Measurements from ENCODE around the gene KLHL24. TPM values are rescaled to one million over a fixed set of nuclear protein-coding genes. Genes with fewer than 3 reads are reported as not detected.

Gene KLHL24
- total and polyA plus RNA-seq, 2 of the 4 experiments (the other 2 are of a cell fraction), result 5.7 to 25.6 TPM

DNA sequence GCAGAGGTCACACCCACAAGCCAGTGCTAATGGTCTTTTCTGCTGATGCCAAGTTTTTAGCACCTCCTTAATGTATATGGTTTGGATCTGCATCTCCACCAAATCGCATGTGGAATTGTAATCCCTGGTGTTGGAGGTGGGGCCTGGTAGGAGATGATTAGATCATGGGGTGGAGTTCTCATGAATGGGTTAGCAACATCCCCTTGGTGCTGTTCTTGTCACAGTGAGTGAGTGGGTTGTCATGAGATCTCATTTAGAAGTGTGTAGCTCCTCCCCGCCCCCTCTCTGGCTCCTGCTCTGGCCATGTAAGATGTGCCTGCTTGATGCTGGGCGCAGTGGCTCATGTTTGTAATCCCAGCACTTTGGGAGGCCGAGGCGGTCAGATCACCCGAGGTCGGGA, 42.6 kb upstream of the KLHL24 start:
- Histone ChIP-seq H3K9me1 (ENCODE audit: insufficient read depth, low read length) (no peaks in the 10 kb centered on the region), H2AK5ac (ENCODE audit: low read depth, low read length) (no peak overlapping the region), H4K20me1 (ENCODE audit: insufficient read depth, low read length) (no peaks in the 10 kb centered on the region), H3K4ac (ENCODE audit: low read depth, low read length) (no peak overlapping the region), H3K79me1 (ENCODE audit: low read depth in 1 of 2, low read length in 2 of 2) (no peaks in the 10 kb centered on the region), H3K27me3 (ENCODE audit: control insufficient read depth, insufficient read depth, low read length) (peaks cover 11% of the 10 kb centered on the region), H3K27ac (ENCODE audit: insufficient read depth, low read length) (no peak overlapping the region), H2BK15ac (ENCODE audit: low read depth, low read length) (no peak overlapping the region), H3K9me3 (ENCODE audit: control insufficient read depth, insufficient read depth, low read length) (no peaks in the 10 kb centered on the region), H3K18ac (ENCODE audit: low read depth, low read length) (no peak overlapping the region), H3K4me1 (ENCODE audit: control insufficient read depth, insufficient read depth, low read length) (no peaks in the 10 kb centered on the region), H3K9ac (ENCODE audit: low read depth, low read length) (no peak overlapping the region), H3K4me2 (ENCODE audit: low read depth, low read length) (no peak overlapping the region), H3K56ac (ENCODE audit: extremely low read depth, insufficient read depth, low read length) (no peak overlapping the region), H2AFZ (replicated peaks; ENCODE audit: low read length, poor library complexity) (no peak overlapping the region), H4K91ac (ENCODE audit: insufficient read depth, low read depth, low read length) (no peak overlapping the region), H2AK9ac (replicated peaks; ENCODE audit: low read depth, low read length, poor library complexity) (no peak overlapping the region), H3K23ac (ENCODE audit: low read depth, low read length) (no peak overlapping the region), H4K5ac (ENCODE audit: low read depth, low read length) (no peak overlapping the region), H4K8ac (ENCODE audit: low read depth in 2 of 2, low read length in 2 of 2) (no peak overlapping the region), H2BK120ac (ENCODE audit: low read depth, low read length) (no peak overlapping the region), H3K14ac (replicated peaks; ENCODE audit: low read depth, low read length) (no peak overlapping the region), H2BK5ac (ENCODE audit: low read depth, low read length, poor library complexity, severe bottlenecking) (no peak overlapping the region), H3K4me3 (ENCODE audit: insufficient read depth, low read depth, low read length) (no peak overlapping the region), H2BK20ac (ENCODE audit: low read depth, low read length) (no peak overlapping the region), H3K36me3 (ENCODE audit: control insufficient read depth, insufficient read depth, low read length) (no peaks in the 10 kb centered on the region)
- intact Hi-C loops (cut with micrococcal nuclease), result no loop called here
- no TSS peak for BruUV-seq (replicated peaks)
- ChIA-PET CTCF (interaction anchor here (0.6 kb wide), 1 partner anchor 18 kb away, joined by 3 read pairs; no protein-coding TSS in a partner anchor), POLR2A (ENCODE audit: unreplicated experiment) (no interaction called here)
- WGBS, 2 experiments (ENCODE audit: extremely low coverage in 2 of 2, insufficient read length in 1 of 2), result 75% methylated on average over 5 of the region's 7 CpGs; no CpG with 5 or more reads in 1 of the 2 experiments
- in situ Hi-C loops (cut with MboI; ENCODE audit: low sequenced_read_pairs), result no loop called here
- dilution Hi-C loops (cut with HindIII; ENCODE audit: low sequenced_read_pairs, unreplicated experiment), result no loop called here
- TF ChIP-seq CHD1 (IDR thresholded peaks at IDR 0.05; ENCODE audit: low read depth, low read length) (no peak), BHLHE40 (IDR thresholded peaks at IDR 0.05; ENCODE audit: low read depth, low read length) (no peak), CEBPB (IDR thresholded peaks at IDR 0.05; ENCODE audit: low read depth, low read length) (no peak), RAD21 (IDR thresholded peaks at IDR 0.05; ENCODE audit: low read length) (no peak), RCOR1 (IDR thresholded peaks at IDR 0.05; ENCODE audit: insufficient replicate concordance, low read length) (no peak), MAZ (IDR thresholded peaks at IDR 0.05; ENCODE audit: borderline replicate concordance, low read depth, low read length) (no peak), RFX5 (IDR thresholded peaks at IDR 0.05; ENCODE audit: low read depth, low read length) (no peak), SMC3 (IDR thresholded peaks at IDR 0.05; ENCODE audit: low read depth, low read length) (no peak), MXI1 (IDR thresholded peaks at IDR 0.05; ENCODE audit: borderline replicate concordance, low read depth, low read length) (no peak), FOS (IDR thresholded peaks at IDR 0.05; ENCODE audit: low read depth, low read length) (no peak), POLR2A (IDR thresholded peaks at IDR 0.05; ENCODE audit: low read depth, low read length) (no peak), MAFK (IDR thresholded peaks at IDR 0.05; ENCODE audit: low read depth, low read length) (no peak), NFE2L2 (IDR thresholded peaks at IDR 0.05; ENCODE audit: low read depth, low read length) (no peak)
- TF ChIP-seq, protein P1, sequence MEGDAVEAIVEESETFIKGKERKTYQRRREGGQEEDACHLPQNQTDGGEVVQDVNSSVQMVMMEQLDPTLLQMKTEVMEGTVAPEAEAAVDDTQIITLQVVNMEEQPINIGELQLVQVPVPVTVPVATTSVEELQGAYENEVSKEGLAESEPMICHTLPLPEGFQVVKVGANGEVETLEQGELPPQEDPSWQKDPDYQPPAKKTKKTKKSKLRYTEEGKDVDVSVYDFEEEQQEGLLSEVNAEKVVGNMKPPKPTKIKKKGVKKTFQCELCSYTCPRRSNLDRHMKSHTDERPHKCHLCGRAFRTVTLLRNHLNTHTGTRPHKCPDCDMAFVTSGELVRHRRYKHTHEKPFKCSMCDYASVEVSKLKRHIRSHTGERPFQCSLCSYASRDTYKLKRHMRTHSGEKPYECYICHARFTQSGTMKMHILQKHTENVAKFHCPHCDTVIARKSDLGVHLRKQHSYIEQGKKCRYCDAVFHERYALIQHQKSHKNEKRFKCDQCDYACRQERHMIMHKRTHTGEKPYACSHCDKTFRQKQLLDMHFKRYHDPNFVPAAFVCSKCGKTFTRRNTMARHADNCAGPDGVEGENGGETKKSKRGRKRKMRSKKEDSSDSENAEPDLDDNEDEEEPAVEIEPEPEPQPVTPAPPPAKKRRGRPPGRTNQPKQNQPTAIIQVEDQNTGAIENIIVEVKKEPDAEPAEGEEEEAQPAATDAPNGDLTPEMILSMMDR (conservative IDR thresholded peaks at IDR 0.05; ENCODE audit: low read depth, low read length), result no peak
- TF ChIP-seq, protein P2, sequence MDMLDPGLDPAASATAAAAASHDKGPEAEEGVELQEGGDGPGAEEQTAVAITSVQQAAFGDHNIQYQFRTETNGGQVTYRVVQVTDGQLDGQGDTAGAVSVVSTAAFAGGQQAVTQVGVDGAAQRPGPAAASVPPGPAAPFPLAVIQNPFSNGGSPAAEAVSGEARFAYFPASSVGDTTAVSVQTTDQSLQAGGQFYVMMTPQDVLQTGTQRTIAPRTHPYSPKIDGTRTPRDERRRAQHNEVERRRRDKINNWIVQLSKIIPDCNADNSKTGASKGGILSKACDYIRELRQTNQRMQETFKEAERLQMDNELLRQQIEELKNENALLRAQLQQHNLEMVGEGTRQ (IDR thresholded peaks at IDR 0.05; ENCODE audit: low read depth, low read length), result no peak
- TF ChIP-seq, protein P3, sequence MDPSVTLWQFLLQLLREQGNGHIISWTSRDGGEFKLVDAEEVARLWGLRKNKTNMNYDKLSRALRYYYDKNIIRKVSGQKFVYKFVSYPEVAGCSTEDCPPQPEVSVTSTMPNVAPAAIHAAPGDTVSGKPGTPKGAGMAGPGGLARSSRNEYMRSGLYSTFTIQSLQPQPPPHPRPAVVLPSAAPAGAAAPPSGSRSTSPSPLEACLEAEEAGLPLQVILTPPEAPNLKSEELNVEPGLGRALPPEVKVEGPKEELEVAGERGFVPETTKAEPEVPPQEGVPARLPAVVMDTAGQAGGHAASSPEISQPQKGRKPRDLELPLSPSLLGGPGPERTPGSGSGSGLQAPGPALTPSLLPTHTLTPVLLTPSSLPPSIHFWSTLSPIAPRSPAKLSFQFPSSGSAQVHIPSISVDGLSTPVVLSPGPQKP (IDR thresholded peaks at IDR 0.05; ENCODE audit: borderline replicate concordance, low read depth, low read length), result no peak
- no peak for ATAC-seq (ENCODE audit: low read depth)
- DNase-seq, result no peak
